ENCODE data around the gene ELOVL6.

- TF ChIP-seq CTCF (IDR thresholded peaks at IDR 0.05 in 8 of 11, conservative IDR thresholded peaks at IDR 0.05 in 3 of 11): no peak
- no peak for TF ChIP-seq POLR2A (IDR thresholded peaks at IDR 0.05)
- no peak for TF ChIP-seq POLR2AphosphoS5 (IDR thresholded peaks at IDR 0.05)
Measured at GRCh38 chr4:110033355-110034025, 164.9 kb downstream of the ELOVL6 start.

Measured in spleen (tissue), 7 donors.